Measurements from ENCODE around the gene GPR39.

The GPR39 gene

GRCh38 chr2:132446444-132446843, 29.8 kb downstream of the GPR39 start:
- no peak for DNase-seq

DNA sequence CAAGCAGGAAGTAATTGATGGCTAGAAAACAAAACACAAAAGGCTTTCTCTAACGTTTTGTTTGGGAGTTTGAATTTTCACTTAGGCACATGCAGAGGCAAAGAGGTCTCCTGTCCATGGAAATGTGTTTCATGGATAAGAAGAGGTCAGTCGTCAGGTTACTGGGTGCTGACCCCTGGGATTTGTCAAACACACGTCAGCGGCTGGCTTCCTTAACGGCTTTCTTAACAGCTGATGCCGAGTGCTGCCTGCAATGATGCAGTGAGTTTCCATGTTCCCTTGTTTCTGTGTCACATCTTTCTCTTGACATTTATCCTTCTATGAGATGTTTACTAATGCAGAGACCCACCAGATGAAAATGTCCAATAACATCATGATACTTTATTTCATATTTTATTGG, 31.7 kb downstream of the GPR39 start:
- DNase-seq = no peak

DNA sequence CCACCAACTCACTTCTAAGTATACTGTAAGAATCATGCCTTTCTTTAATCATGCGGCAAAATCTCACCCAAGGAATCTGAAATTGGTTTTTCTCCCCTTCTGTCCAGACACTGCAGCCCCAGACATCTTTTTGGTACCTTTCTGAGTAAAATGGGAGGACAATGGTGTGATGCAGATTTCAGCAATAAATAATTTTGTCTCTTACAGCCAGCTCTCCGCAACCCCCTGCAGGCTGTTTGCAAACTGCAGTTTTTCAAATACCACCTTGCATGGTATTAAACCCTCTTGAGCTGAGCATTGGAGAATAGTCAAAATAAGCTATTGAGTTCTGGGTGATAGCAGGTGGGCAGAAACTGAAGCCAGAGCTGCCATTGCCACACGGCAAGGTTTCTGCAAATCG, 32.2 kb downstream of the GPR39 start:
- DNase-seq = no peak

GRCh38 chr2:132449868-132450267, 33.3 kb downstream of the GPR39 start:
- DNase-seq = no peak

DNA sequence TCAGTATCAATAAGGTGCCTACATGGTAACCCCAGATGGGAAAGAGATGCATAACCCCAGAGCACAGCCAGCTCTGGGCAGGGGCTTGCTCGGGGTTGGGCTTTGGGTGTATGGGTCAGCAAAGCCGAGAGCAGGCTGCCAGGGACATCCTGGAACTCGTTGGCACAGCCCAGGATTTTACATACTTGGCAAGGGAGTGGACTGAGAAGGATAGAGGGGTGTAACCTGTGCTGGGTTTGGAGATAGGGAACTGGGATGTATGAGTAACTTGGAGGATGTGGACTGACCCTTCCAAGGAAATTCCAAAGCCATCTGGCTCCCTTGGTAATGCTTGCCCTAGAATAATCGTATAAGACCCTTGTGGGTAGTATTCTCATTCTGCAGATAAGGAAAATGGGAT, 44.2 kb downstream of the GPR39 start:
- DNase-seq = no peak

GRCh38 chr2:132462236-132462635, 45.6 kb downstream of the GPR39 start:
- no peak for DNase-seq

GRCh38 chr2:132463719-132464118, 47.1 kb downstream of the GPR39 start:
- DNase-seq = no peak

DNA sequence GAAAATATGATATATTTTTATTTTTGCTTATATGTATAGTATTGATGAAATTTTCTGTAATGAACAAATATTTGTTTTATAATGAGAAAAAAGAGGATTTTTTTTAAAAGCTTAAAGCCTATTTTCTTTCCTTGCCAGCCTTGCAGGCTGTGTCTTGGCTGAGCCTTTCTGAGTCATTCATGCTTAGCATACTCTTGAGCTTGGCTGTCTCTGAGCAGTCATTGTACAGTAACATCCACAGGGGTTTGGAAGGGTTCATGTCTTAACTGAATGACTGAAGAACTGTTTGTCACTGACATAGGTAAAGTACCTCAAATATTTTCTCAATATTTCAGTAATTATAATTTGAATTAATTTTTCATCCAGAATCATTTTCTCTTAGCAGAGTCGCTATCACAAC, 49.3 kb downstream of the GPR39 start:
- no peak for DNase-seq

- DNase-seq = no peak
These were observed 49.9 kb downstream of the GPR39 start for GRCh38 chr2:132466428-132467028.

DNA sequence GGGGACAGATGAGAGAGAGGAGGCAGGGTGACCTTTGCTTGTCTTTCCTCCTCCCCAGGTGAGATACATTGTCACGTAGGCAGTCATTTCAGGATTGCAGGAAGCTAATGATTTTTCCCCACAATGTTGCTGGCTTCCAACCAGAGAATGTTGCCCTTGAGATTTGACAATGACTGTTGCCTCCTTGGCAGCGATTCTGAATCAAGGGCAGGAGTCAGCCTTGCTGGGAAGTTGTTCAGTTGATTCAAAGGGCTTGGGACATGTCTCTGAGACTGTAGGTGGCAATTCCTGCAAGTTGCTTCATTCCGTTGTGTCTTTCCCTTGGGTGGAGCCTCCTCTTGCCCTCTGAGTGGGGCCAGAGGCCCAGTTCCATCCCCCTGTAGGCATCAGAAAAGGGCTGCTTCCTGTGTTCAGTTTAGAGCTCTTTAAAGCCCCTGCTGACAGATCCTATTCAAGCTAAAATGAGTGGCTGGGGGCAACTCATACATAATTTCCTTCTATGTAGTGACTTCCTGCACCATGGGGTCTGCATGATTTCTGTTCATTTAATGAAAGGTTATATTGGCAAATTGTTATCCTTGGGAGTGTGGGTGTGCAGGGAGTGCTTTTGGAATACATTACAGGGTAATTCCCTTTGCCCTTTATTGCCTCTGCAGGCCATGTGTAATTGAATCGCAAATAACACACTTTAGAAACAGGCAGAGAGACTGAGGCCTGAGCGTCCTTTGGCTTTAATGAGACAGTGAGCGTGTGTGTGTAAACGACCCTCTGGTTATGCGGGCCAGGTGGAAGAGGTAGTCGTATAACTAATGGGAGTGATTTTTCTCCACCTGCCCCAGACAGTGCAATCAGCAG, 52.4 kb downstream of the GPR39 start:
- no peak for DNase-seq

DNA sequence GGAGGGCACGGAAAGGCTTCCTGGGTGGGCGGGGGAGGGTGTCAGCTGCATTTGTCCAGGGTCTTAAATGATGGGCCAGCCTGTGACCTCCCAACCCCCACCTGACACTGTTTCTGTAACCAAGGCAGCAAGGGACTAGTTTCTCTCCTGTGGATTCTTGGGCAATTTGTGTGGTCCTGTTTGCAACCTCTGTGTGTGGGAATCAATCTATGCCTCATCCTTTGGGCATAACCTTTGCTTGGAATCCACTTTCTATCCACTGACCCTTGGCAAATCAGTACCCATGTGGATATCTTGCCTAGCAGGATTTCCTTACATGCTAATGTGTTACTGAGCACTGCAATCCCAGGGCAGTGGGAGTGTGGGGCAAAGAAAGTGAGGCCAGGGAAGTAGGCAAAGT, 54.1 kb downstream of the GPR39 start:
- no peak for DNase-seq

GRCh38 chr2:132473174-132473883, 56.7 kb downstream of the GPR39 start:
- DNase-seq = no peak

GRCh38 chr2:132475615-132476014, 59.0 kb downstream of the GPR39 start:
- no peak for DNase-seq

DNA sequence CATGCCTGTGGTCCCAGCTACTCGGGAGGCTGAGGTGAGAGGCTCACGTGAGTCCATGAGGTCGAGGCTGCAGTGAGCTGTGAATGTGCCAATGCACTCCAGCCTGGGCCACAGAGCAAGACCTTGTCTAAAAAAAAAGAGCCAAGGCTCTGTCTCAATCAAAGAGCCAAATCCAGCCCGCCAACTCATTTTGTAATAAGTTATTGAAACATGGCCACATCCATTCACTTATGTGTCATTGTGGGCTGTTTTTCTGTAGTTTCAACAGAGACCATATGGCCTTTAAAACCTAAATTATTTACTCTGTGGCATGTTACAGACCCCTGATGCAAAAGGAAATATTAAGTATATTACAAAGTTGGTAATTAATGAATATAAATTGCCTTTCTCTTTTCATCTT, 60.8 kb downstream of the GPR39 start:
- no peak for DNase-seq

GRCh38 chr2:132477962-132478361, 61.4 kb downstream of the GPR39 start:
- DNase-seq = no peak

DNA sequence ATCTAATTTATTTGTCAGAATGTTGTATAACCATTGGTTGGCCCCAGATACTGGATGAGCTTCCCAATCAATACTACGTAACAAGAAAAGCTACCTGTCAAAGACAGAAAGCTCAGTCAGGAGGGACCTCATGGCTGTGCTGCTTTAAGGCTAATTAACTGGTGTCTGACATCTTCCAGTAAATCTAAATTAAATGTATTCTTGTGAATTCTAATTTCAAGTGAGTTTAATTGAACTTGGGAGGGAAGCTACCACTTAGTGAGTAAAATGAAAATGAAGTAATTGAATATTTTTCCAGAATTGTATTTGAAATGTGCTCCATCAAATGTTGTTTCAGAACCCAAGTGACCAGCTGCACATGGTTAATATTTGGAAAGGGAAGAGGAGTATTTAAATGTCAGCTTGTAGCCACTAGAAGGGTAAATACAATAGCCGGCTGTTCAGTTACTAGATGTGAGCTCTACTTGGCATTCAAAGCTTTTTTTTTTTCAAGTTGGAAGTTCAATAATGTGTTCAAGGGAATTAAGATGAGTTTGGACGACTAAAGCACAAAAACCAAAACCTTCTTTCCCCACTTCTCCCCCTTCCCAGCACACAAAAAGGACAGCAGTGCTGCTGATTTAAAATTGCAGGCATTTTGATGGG, 62.0 kb downstream of the GPR39 start:
- DNase-seq = no peak

DNA sequence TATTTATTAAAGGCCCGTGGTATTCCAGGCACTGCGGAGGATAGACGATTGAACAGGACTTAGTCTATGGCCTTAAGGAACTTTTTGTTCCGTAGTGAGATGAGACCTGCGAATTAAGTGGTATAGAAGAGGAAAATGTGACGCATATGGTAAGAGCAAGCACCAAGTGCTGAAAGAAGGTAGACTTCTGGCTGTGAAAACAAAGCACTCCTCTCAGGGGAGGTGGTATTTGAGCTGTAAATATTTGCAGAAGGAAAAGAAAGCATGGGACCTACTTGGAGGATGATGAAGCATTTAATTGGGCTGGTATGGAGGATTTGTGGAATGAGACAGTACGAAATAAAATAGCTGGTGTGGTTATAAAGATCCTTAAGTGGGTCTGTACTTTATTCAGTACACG, 62.5 kb downstream of the GPR39 start:
- DNase-seq = no peak

- DNase-seq = no peak
These were observed 66.2 kb downstream of the GPR39 start for GRCh38 chr2:132482821-132483220.

DNA sequence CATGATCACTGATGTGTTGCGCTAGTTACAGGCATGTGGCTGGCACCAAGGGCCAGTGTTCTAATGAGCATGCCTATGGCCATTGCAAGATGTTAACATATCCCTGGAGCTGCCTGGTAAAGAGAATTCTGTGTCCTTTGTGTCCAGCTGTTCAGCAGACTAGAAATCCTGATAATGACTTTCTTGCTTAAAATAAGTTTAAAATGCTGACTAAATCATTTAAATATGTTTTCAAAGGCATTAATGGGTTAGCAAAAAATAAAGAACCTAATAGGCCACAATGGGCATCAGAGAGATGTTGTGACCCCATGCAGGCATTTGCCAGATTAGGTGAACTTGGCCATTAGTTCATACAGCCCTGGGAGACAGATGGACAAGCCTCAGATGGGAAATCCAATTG, 67.5 kb downstream of the GPR39 start:
- no peak for DNase-seq

DNA sequence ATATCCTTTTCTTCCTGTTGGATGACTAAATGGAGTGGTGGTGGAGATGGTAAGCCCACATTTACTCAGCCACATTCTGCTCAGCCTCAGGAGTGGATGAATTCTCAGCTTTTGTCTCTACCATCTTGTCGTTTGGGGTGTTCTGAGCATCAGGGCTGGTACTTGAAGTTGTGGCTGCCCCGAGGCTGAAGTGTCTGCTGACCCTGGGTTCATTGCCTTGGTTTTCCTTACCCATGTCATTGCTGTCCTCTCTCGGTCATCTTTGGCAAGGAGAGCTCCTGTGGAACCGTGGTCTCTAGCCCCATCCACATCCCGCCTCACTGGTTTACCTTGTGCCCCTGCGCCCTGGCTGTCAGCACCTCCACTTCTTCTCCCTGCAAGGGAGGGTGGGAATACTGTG, 71.9 kb downstream of the GPR39 start:
- no peak for DNase-seq

GRCh38 chr2:132489150-132489549, 72.5 kb downstream of the GPR39 start:
- DNase-seq = no peak

DNA sequence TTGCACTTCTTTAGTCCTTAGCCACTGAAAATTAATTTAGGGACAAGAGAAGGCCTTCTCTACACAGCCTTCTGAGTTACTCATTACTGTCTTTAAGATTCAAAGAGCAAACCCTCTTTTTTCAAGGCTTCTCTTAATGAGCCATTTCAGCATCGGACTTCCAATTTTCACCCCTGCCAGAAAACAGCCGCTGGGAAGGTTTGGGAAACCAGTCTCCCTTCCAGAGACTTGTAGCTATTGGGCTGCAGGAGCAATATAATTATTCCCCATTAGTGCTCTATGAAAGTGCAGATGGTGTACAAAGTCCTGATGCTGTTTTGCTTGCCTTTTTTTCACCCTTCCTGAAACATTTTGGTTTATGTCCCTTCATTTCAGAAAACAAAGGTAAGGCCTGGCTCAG, 79.3 kb downstream of the GPR39 start:
- DNase-seq = no peak

DNA sequence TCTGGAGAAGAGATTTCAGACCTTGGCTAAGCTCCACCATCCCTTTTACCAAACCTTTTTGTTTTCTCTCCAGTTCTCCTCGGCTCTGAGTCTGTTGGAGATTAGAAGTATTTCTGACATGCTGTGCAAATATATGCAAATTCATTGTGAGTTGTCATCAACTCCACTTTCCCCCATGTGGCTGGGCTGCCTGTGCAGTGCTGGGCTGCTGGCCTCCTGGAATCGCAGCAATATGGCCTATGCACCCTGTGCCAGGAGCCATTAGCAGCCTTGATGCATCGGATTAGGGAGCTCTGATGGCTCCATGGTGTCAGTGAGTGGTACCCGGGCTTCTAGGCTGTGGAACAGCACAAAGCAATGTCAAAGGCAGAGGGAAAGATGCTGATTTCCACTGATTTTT, 80.0 kb downstream of the GPR39 start:
- no peak for DNase-seq

- no peak for DNase-seq
These were observed 81.0 kb downstream of the GPR39 start for GRCh38 chr2:132497591-132497990.

Measured in activated gamma-delta T cell (primary cell).